ENCODE results near the gene CD300LF. TPM values are rescaled to one million over a fixed set of nuclear protein-coding genes. Genes with fewer than 3 reads are reported as not detected.

CD300LF gene
- 0.19 TPM in 1 of 2 replicates, not detected in the other for total RNA-seq (ENCODE audit: low replicate concordance)
- long read RNA-seq, result 0 reads

GRCh38 chr17:74712756-74713155 lies at the start of gene CD300LF:
TSS of gene CD300LF (minus strand) at chr17:74712923. CDS start at chr17:74712866, 57 bp downstream.
- Mint-ChIP-seq H3K27ac (no peak within 1 kb of the TSS), H3K9me3 (peaks cover 4% of the 10 kb centered on the region), H3K4me1 (ENCODE audit: unreplicated experiment) (no peaks in the 10 kb centered on the region), H3K27me3 (peaks cover 22% of the 10 kb centered on the region), H3K36me3 (no peaks in the 10 kb centered on the region), H3K4me3 (no peak within 1 kb of the TSS)
- DNase-seq (ENCODE audit: extremely low spot score, unreplicated experiment), result no peak
- TF ChIP-seq CTCF (conservative IDR thresholded peaks at IDR 0.05), result no peak

GRCh38 chr17:74761931-74762330 lies 49.2 kb upstream of the CD300LF start:
- Mint-ChIP-seq H3K4me3 (peak overlapping the region; percentile 45), H3K9me3 (no peaks in the 10 kb centered on the region), H3K27ac (peak overlapping the region; percentile 90), H3K27me3 (no peaks in the 10 kb centered on the region), H3K36me3 (no peaks in the 10 kb centered on the region), H3K4me1 (ENCODE audit: unreplicated experiment) (peaks cover 29% of the 10 kb centered on the region)
- TF ChIP-seq CTCF (conservative IDR thresholded peaks at IDR 0.05), result no peak
- DNase-seq (ENCODE audit: extremely low spot score, unreplicated experiment), result no peak

GRCh38 chr17:74761419-74761818 lies 48.7 kb upstream of the CD300LF start:
- Mint-ChIP-seq H3K27ac (peak overlapping the region; percentile 90), H3K27me3 (no peaks in the 10 kb centered on the region), H3K4me1 (ENCODE audit: unreplicated experiment) (peaks cover 29% of the 10 kb centered on the region), H3K9me3 (no peaks in the 10 kb centered on the region), H3K4me3 (peak overlapping the region; percentile 45), H3K36me3 (no peaks in the 10 kb centered on the region)
- no peak for DNase-seq (ENCODE audit: extremely low spot score, unreplicated experiment)
- no peak for TF ChIP-seq CTCF (conservative IDR thresholded peaks at IDR 0.05)

GRCh38 chr17:74760404-74761105 lies 47.8 kb upstream of the CD300LF start:
- Mint-ChIP-seq H3K36me3 (no peaks in the 10 kb centered on the region), H3K4me3 (peak overlapping the region; percentile 63), H3K27me3 (no peaks in the 10 kb centered on the region), H3K9me3 (no peaks in the 10 kb centered on the region), H3K4me1 (ENCODE audit: unreplicated experiment) (peaks cover 29% of the 10 kb centered on the region), H3K27ac (peak overlapping the region; percentile 90)
- TF ChIP-seq CTCF (conservative IDR thresholded peaks at IDR 0.05), result no peak
- DNase-seq (ENCODE audit: extremely low spot score, unreplicated experiment), result no peak

GRCh38 chr17:74759941-74760340 lies 47.2 kb upstream of the CD300LF start:
- Mint-ChIP-seq H3K9me3 (no peaks in the 10 kb centered on the region), H3K4me1 (ENCODE audit: unreplicated experiment) (peaks cover 29% of the 10 kb centered on the region), H3K27ac (peak overlapping the region; percentile 90), H3K36me3 (no peaks in the 10 kb centered on the region), H3K4me3 (peak overlapping the region; percentile 60), H3K27me3 (no peaks in the 10 kb centered on the region)
- TF ChIP-seq CTCF (conservative IDR thresholded peaks at IDR 0.05), result no peak
- DNase-seq (ENCODE audit: extremely low spot score, unreplicated experiment), result no peak

Measured in type B pancreatic cell (in vitro differentiated cells).